Glutamatergic neuron (in vitro differentiated cells): Measurements from ENCODE around the gene MTARC1. TPM values are rescaled to one million over a fixed set of nuclear protein-coding genes. Genes with fewer than 3 reads are reported as not detected.

Experiments used
- DNase-seq: peaks from one replicate; pipeline ENCODE4 v3.0.0; 2022
- H3K27ac Mint-ChIP-seq: one replicate; pipeline ENCODE4 v1.8.0; 2020; ENCODE audit warnings: mild to moderate bottlenecking, mixed read lengths, inconsistent platforms; ENCODE audit not compliant: unreplicated experiment
- H3K27me3 Mint-ChIP-seq: one replicate; pipeline ENCODE4 v1.8.0; 2020; ENCODE audit warnings: mild to moderate bottlenecking, moderate library complexity, mixed read lengths, inconsistent platforms; ENCODE audit not compliant: unreplicated experiment
- H3K36me3 Mint-ChIP-seq: one replicate; pipeline ENCODE4 v1.8.0; 2020; ENCODE audit warnings: mild to moderate bottlenecking, mixed read lengths, inconsistent platforms; ENCODE audit not compliant: unreplicated experiment
- H3K4me1 Mint-ChIP-seq: one replicate; pipeline ENCODE4 v1.8.0; 2020; ENCODE audit warnings: mild to moderate bottlenecking, low read depth, mixed read lengths, inconsistent platforms; ENCODE audit not compliant: unreplicated experiment
- H3K4me3 Mint-ChIP-seq: one replicate; pipeline ENCODE4 v1.8.0; 2020; ENCODE audit warnings: mild to moderate bottlenecking, mixed read lengths, inconsistent platforms; ENCODE audit not compliant: unreplicated experiment
- H3K9me3 Mint-ChIP-seq: one replicate; pipeline ENCODE4 v1.8.0; 2020; ENCODE audit warnings: mild to moderate bottlenecking, moderate library complexity, mixed read lengths, inconsistent platforms; ENCODE audit not compliant: unreplicated experiment
- CTCF ChIP-seq: fragments of 200-600 bp; sonication (generic); IDR thresholded peaks from one replicate; pipeline ENCODE4 v1.5.0; 2021; ENCODE audit not compliant: partially characterized antibody, unreplicated experiment
- total RNA-seq: library from RNA; stranded (reverse); fragmentation: NEBNext Ultra II Directional; extraction: Animal tissue kit (Norgen Biotek cat#: 25700); gene quantifications from one replicate; pipeline ENCODE4 v1.2.1, GENCODE V29; 2021; ENCODE audit not compliant: unreplicated experiment

MTARC1 gene
- total RNA-seq, 1 donor from 2014 or later, result 22.0 TPM

GRCh38 chr1:220751111-220751510 is 35.6 kb upstream of the MTARC1 start:
- TF ChIP-seq CTCF, result no peak
- no peak overlapping the region for H3K27ac Mint-ChIP-seq
- no peak overlapping the region for H3K4me3 Mint-ChIP-seq
- peaks cover 3% of the 10 kb centered on the region for H3K27me3 Mint-ChIP-seq
- H3K4me1 Mint-ChIP-seq, result peaks cover 19% of the 10 kb centered on the region
- DNase-seq, result no peak
- peaks cover 7% of the 10 kb centered on the region for H3K36me3 Mint-ChIP-seq
- H3K9me3 Mint-ChIP-seq, result peaks cover 10% of the 10 kb centered on the region

GRCh38 chr1:220754212-220754917 is 32.3 kb upstream of the MTARC1 start:
- no peak overlapping the region for H3K27ac Mint-ChIP-seq
- H3K4me3 Mint-ChIP-seq, result no peak overlapping the region
- peaks cover 1% of the 10 kb centered on the region for H3K4me1 Mint-ChIP-seq
- H3K9me3 Mint-ChIP-seq, result peaks cover 2% of the 10 kb centered on the region
- H3K36me3 Mint-ChIP-seq, result no peaks in the 10 kb centered on the region
- TF ChIP-seq CTCF, result no peak
- no peak for DNase-seq
- peaks cover 2% of the 10 kb centered on the region for H3K27me3 Mint-ChIP-seq

GRCh38 chr1:220754918-220755295 is 31.8 kb upstream of the MTARC1 start:
- H3K9me3 Mint-ChIP-seq, result peaks cover 2% of the 10 kb centered on the region
- no peaks in the 10 kb centered on the region for H3K4me1 Mint-ChIP-seq
- DNase-seq, result no peak
- H3K27me3 Mint-ChIP-seq, result peaks cover 2% of the 10 kb centered on the region
- no peak for TF ChIP-seq CTCF
- no peak overlapping the region for H3K4me3 Mint-ChIP-seq
- H3K27ac Mint-ChIP-seq, result no peak overlapping the region
- no peaks in the 10 kb centered on the region for H3K36me3 Mint-ChIP-seq

- Mint-ChIP-seq H3K4me3 (no peak overlapping the region), H3K9me3 (peaks cover 2% of the 10 kb centered on the region), H3K36me3 (no peaks in the 10 kb centered on the region), H3K27me3 (peaks cover 2% of the 10 kb centered on the region), H3K27ac (no peak overlapping the region), H3K4me1 (no peaks in the 10 kb centered on the region)
- TF ChIP-seq CTCF, result no peak
- no peak for DNase-seq
Observed at GRCh38 chr1:220755309-220755708, 31.4 kb upstream of the MTARC1 start.

GRCh38 chr1:220757441-220757840 is 29.3 kb upstream of the MTARC1 start:
- H3K9me3 Mint-ChIP-seq, result peaks cover 2% of the 10 kb centered on the region
- H3K27ac Mint-ChIP-seq, result no peak overlapping the region
- no peak overlapping the region for H3K4me3 Mint-ChIP-seq
- peaks cover 2% of the 10 kb centered on the region for H3K27me3 Mint-ChIP-seq
- no peaks in the 10 kb centered on the region for H3K4me1 Mint-ChIP-seq
- no peak for TF ChIP-seq CTCF
- DNase-seq, result no peak
- H3K36me3 Mint-ChIP-seq, result no peaks in the 10 kb centered on the region
